GM19438 (cell line): ENCODE results near the gene SLC37A2.

Source experiments
- ATAC-seq: cut with Tn5 transposase; IDR thresholded peaks from one replicate; pipeline ENCODE4 v1.9.1; 2021; ENCODE audit warnings: low read depth; ENCODE audit not compliant: unreplicated experiment

Gene SLC37A2

GRCh38 chr11:125070699-125071254 is 7.7 kb downstream of the SLC37A2 start:
- ATAC-seq: peak; percentile 54

- ATAC-seq: no peak
These were observed 8.3 kb downstream of the SLC37A2 start for GRCh38 chr11:125071435-125071834.

DNA sequence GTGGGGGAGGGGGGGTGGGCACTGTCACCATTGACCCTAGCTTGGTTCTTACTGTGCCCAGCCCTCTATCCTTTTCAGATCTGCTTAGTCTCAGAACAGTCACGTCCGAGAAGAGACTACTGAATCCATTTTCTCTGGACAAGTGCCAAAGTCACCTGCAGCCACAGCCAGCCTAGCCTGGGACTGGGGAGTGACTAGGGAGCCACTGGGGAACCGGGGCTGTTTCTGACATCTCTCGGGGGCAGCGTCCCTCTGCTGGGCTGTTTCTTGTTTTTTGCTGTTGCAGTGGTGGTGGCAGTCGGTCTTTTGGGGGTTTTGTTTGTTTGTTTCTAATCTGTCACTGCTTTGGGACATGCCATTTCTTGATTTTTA is 8.7 kb downstream of the SLC37A2 start:
- no peak for ATAC-seq

DNA sequence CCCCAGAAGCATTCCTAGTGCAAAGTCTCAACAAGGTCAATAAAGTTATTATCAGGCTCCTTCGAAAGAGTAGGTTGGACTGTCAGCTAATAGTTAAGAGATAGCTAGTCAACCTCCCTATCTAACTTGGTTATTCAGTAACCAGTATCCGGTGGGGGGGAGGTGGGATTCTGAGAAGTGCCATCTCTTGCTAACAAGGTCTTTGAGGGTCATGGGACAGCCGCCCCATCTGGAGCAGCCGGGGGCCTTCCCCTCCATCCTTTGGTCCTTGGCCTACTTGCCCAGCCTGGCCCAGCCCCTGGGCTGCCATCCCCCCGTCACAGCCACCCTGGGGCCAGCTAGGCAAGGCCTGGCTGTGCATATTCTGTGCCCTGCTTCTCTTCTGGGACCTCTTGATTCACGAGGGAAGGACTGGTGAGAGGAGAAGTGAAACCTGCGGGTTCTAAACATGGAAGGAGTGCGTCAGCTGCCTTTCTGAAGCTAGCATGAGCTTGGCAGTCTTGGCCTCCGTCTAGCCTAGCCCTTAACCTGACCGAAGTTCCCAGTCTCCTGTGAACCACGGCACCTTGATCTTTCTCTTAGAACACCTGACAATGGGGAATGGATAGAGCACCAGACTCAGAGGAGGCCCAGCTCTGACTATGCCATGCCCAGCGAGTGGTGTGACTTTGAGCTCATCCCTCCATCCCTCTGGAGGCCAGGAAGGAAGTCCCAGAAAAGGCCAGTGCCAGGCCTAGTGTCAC is 9.3 kb downstream of the SLC37A2 start:
- ATAC-seq: peak; percentile 82

DNA sequence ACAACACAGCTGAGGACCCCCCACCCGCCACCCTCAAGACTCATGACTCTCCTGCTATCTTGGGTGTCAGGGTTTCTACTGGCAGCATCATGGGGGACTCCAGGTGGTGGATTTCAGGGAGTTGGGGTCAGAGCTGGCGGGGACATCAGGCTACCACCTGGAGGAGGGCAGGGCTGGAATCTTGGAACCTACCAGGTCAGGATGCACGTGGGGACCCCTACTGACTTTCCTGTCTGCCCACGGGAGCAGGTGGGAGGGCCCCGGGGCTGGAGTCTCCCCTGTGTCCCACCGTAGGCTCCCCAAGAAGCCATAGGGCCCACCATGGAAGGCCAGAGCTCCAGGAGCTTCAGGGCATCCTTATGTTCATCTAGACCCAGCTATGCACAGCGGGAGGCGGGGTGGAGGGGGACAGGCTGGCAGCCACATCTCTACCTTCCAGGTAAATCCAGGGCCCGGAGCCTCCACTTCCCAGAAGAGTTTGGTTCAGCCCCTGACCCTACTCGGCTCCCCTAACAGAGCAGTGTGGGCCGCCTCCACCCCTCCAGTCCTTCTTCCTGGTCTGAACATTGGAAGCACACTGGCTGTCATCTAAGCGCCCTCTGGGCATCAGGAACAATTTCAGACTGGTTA is 10.0 kb downstream of the SLC37A2 start:
- ATAC-seq: no peak

DNA sequence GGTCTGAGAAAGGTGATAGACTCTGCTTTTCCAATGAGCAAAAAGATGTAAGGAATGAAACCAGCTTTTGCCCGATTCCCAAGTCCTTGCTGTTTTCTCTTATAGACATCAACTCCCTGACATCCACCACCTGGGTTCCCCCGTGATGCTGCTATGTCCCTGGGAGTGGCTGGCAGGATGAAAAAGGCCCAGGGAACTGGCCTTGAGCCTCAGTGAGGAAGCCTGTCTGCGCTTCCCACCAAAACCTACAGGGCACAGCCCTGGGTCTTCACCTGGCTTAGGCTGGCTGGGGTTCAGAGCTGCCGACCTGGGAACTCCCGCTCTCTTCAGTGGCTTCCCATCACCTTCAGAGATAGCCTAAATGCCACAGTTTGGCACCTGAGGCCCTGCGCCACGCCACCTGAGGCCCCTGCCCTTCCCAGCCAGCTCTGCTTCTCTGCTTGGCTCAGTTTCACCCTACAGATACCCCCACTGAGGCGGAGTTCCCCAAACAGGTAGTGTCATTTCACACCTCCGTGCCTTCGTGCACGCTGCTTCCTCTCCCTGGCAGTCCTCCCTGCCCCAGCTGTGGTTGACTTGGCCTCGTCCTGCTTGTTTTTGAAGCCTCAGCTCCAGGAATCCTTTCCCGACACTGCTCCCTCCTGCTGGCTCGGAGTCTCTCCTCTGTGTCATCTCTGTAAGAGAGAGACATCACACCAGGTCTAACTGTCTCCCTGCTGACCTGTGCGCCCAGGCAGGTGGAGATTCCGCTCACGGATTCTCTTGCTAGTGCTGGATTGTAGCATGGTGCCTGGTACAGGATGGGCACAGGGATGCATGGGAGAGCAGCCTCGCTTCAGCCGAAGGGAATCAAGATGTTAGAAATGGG is 10.7 kb downstream of the SLC37A2 start:
- no peak for ATAC-seq

DNA sequence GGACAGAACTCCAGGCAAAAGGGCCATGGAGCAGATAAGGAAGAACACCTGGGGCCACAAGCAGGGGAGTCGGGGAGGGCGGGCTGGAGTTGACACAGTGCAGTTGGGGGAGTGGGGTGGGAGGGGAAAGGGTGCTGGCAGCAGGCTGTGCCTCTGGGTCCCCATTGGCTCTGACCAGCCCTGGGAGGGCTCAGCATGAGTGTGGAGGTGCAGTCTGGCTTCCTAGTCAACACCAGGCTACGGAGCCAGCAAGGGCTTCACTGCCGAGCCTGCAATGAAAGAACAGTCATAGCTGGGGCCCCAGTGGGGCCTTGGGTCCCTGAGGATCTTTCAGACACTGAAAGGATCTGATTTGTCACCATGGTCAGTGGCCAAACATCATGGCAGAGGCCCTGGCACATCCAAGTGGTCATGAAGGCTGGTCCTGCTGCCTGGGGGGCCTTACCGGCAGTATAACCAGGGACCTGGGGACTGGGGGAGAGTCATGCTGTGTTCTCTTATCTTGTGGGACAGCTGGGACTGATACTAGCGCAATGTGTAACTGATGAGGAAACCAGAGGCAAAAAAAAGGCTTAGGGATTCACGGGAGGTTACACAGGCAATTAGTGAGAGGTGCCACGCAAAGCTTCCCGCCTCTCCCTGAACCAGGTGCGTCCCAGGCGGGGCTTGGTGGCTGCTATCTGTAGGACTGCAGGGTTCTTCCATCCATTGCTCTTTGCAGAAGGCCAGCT is 11.6 kb downstream of the SLC37A2 start:
- no peak for ATAC-seq

DNA sequence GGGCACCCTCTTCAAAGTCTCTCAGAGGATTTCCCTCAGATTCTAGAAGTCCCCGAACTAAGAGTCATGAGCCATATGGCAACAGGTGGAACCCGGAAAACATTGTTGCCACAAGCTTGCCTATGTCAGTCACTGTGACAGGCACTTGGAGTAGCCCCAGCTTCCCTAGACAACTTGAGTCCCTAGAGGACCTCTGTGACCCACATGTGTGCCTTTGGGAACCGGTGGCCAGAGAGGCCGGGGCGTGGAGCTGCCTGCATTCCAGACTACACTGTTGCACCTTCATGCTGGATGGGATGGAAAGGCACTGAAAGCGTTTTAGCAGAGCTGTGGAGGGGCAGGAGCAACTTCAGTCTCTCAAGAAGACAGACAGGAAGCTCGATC is 12.1 kb downstream of the SLC37A2 start:
- ATAC-seq: no peak

DNA sequence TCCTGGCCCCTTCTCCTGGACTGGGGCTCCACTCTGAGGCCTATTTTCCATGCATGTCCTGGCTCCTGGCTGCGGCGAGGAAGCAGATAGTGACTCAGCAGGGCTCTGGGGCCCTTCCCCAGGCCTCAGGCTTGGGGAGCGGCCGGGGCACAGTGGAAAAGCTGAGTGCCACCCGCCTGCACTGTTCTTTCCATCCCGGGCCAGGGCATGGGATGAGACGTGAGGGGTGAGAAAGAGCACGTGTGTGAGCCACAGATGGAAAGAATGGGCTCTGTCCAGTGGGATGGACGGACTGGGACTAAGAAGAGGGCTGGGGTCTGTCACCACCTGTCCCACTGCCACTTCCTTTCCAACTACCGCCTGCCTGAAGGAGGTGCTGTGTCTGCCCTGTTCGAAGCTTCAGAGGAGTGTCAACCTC is 12.8 kb downstream of the SLC37A2 start:
- ATAC-seq: no peak

DNA sequence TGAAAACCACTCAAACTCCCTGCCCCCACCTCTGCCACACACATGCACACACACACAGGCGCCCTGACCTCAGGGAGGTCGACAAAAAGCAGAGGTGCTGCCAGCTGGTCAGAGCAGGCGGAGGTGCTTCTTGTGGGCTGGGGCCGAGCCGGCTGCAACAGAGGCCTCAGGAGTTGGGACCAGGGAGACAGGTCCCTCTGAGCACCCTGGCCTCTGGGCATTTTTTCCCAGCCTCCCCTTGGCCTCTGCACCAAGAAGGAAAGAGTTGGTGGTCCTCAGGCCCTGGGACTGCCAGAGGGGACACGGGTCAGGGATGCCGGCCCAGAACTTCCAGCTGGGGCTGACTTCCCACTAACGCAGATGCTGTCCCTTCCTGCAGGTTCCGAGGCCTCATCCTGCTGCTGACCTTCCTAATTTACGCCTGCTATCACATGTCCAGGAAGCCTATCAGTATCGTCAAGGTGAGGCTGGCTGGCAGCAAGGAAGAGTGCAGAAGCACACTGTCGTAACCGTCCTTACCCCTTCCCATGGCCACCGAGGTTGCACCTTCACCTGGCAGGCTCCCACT is 13.4 kb downstream of the SLC37A2 start:
- ATAC-seq: no peak

DNA sequence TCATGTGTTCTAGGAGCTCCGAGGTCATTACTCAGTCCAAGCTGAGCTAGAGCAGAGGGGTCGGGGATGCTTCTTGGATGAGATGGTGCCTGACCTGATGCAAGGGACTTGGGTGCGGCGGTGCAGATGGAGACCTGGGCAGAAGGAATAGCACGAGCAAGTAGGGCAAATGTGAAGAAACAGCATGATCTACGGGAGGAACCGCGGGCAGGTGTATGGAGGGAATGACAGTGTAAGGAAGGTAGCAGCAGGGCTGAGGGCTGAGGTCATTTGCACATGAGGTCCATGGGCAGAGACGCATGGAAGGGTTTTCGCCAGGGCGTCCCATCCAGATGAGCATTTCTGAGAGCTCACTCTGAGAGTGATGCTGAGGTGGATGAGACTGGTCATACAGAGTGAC is 14.9 kb downstream of the SLC37A2 start:
- no peak for ATAC-seq

- ATAC-seq: no peak
These were observed 15.5 kb downstream of the SLC37A2 start for GRCh38 chr11:125078516-125079140.

GRCh38 chr11:125079151-125079877 is 16.2 kb downstream of the SLC37A2 start:
- ATAC-seq: no peak

GRCh38 chr11:125079878-125080530 is 16.9 kb downstream of the SLC37A2 start:
- no peak for ATAC-seq

DNA sequence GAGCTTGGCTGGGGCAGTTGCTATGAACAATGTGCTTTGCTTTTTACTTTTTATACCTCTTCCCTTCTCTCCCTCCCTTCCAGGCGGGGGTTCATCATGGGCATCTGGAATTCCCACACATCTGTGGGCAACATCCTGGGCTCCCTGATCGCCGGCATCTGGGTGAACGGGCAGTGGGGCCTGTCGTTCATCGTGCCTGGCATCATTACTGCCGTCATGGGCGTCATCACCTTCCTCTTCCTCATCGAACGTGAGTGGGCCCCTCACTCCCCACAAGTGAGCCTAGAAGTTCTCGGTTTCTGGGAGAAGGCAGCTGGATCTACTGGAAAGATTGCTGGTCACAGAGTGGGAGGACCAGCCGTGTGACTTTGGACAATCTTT is 17.4 kb downstream of the SLC37A2 start:
- no peak for ATAC-seq

- no peak for ATAC-seq
These were observed 18.1 kb downstream of the SLC37A2 start for GRCh38 chr11:125081098-125081798.

DNA sequence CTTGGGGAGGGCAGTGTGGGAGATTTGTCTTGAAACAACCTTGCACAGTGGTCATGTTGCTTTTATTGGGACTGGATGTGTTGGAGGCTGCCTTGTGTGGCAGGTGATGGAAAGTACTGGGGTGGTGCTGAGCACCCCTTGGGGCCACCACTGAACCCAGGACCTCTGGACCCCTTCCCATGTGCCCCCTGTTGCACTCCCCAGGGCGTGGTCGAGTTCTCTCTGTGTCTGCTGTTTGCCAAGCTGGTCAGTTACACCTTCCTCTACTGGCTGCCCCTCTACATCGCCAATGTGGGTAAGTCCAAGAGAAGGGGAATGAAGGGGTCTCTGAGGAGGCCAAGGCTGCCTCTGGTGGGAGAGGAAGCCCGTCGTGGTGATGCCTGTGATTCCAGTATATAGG is 18.9 kb downstream of the SLC37A2 start:
- ATAC-seq: no peak
